A549 (cell line): ENCODE data around the gene TFF2. TPM values are rescaled to one million over a fixed set of nuclear protein-coding genes. Genes with fewer than 3 reads are reported as not detected.

Experiments
- ATAC-seq, 2 experiments: fragments of 200-7000 bp in 1 of 2; fragments of >200 bp in 1 of 2; cut with Nextera tagmentation in 1 of 2; cut with Tn5 transposase in 1 of 2; 3 replicates each; pipeline versions ENCODE4 v1.8.0 to v1.9.1; 2018 to 2020; ENCODE audit warnings: mild to moderate bottlenecking in 1 of 2, moderate library complexity in 1 of 2
- CTCF ChIA-PET: fragments of 300-600 bp; sonication (Branson Sonifier 250); formaldehyde crosslinking; extraction: SDS; loops from one replicate; lab custom pipeline; 2021; ENCODE audit warnings: antibody characterized with exemption, inconsistent platforms; lab: Yijun Ruan, JAX
- POLR2A ChIA-PET: fragments of 350-600 bp; formaldehyde crosslinking; extraction: SDS; loops from one replicate; lab custom pipeline; 2021; ENCODE audit warnings: antibody characterized with exemption, inconsistent platforms; lab: Yijun Ruan, JAX
- DNase-seq, 2 experiments: peaks; one replicate each; pipeline versions ENCODE4 v3.0.0 to v3.0.0-alpha.2; 2011 to 2016; ENCODE audit warnings: low read depth in 1 of 2, low spot score in 1 of 2
- FAIRE-seq: peaks from 2 replicates; lab custom pipeline; 2011; peaks lifted over from hg19 to GRCh38; lab: Jason Lieb, UNC
- H3K27ac ChIP-seq, 2 experiments: fragments of >200 bp; sonication (Bioruptor Twin); formaldehyde crosslinking; 3 replicates each; pipeline ENCODE4 v1.5.1; 2016 to 2017
- H3K4me1 ChIP-seq: fragments of >200 bp; sonication (Bioruptor Twin); formaldehyde crosslinking; 3 replicates; pipeline ENCODE4 v1.6.1; 2016
- H3K4me2 ChIP-seq: fragments of >200 bp; sonication (Bioruptor Twin); formaldehyde crosslinking; 3 replicates; pipeline ENCODE4 v1.6.1; 2016
- H3K4me3 ChIP-seq: fragments of >200 bp; sonication (Bioruptor Twin); formaldehyde crosslinking; 3 replicates; pipeline ENCODE4 v1.5.1; 2016
- H3K9me3 ChIP-seq: fragments of >200 bp; sonication (Bioruptor Twin); formaldehyde crosslinking; 3 replicates; pipeline ENCODE4 v1.6.1; 2016
- ATOH8 ChIP-seq: fragments of 250-450 bp; sonication (Bioruptor Pico); IDR thresholded peaks from 2 replicates; pipeline ENCODE4 v1.5.0; 2020; ENCODE audit warnings: low read depth, mild to moderate bottlenecking, moderate library complexity
- CEBPB ChIP-seq, 2 experiments: fragments of >200 bp in 1 of 2; sonication (Bioruptor Twin) in 1 of 2; formaldehyde crosslinking in 1 of 2; IDR thresholded peaks; 2 replicates each; pipeline ENCODE4 v1.6.1; 2012 to 2016
- CHD4 ChIP-seq: fragments of 200-600 bp; sonication (generic); IDR thresholded peaks from 2 replicates; pipeline ENCODE4 v1.6.1; 2016; ENCODE audit warnings: antibody characterized with exemption, mild to moderate bottlenecking, borderline replicate concordance
- EHMT2 ChIP-seq: fragments of 200-600 bp; sonication (generic); IDR thresholded peaks from 2 replicates; pipeline ENCODE4 v1.6.1; 2016; ENCODE audit warnings: antibody characterized with exemption, low read depth, mild to moderate bottlenecking, moderate library complexity
- FOSL2 ChIP-seq, 2 experiments: fragments of 450-650 bp in 1 of 2; fragments of >200 bp in 1 of 2; sonication (Bioruptor Twin) in 1 of 2; formaldehyde crosslinking; IDR thresholded peaks; 2 replicates each; pipeline versions ENCODE4 v1.5.0 to v1.6.1; 2016 to 2020; ENCODE audit warnings: mild to moderate bottlenecking in 1 of 2, moderate library complexity in 1 of 2
- FOXS1 ChIP-seq: fragments of 250-450 bp; sonication (Bioruptor Pico); IDR thresholded peaks from 2 replicates; pipeline ENCODE4 v1.5.0; 2020; ENCODE audit warnings: mild to moderate bottlenecking, moderate library complexity
- HOXB5 ChIP-seq: fragments of 250-450 bp; sonication (Bioruptor Pico); IDR thresholded peaks from 2 replicates; pipeline ENCODE4 v1.5.0; 2020; ENCODE audit warnings: mild to moderate bottlenecking, moderate library complexity
- KDM5A ChIP-seq: fragments of 200-600 bp; sonication (generic); IDR thresholded peaks from 2 replicates; pipeline ENCODE4 v1.6.1; 2016; ENCODE audit warnings: antibody characterized with exemption, mild to moderate bottlenecking
- MAZ ChIP-seq: fragments of 150-350 bp; IDR thresholded peaks from 2 replicates; pipeline ENCODE4 v1.6.1; 2014; ENCODE audit warnings: antibody characterized with exemption, low read depth, low read length, borderline replicate concordance
- MYC ChIP-seq: IDR thresholded peaks from 2 replicates; pipeline ENCODE4 v1.6.1; 2012; ENCODE audit warnings: mild to moderate bottlenecking, inconsistent platforms, low read length, improper control_type of control experiment, borderline replicate concordance
- POLR2A ChIP-seq: IDR thresholded peaks from 2 replicates; pipeline ENCODE4 v1.6.1; 2012; ENCODE audit warnings: mild to moderate bottlenecking, low read length
- RAD21 ChIP-seq, 2 experiments: fragments of >200 bp in 1 of 2; sonication (Bioruptor Twin) in 1 of 2; formaldehyde crosslinking in 1 of 2; IDR thresholded peaks in 1 of 2; conservative IDR thresholded peaks in 1 of 2; 2 replicates in 1 of 2; 3 replicates in 1 of 2; pipeline ENCODE4 v1.6.1; 2012 to 2018; ENCODE audit warnings: inconsistent platforms in 1 of 2
- TFCP2L1 ChIP-seq: fragments of 250-450 bp; sonication (Bioruptor Pico); IDR thresholded peaks from 2 replicates; pipeline ENCODE4 v1.5.0; 2021; ENCODE audit warnings: mild to moderate bottlenecking
- TP53 ChIP-seq: fragments of 250-450 bp; sonication (Bioruptor Pico); IDR thresholded peaks from 2 replicates; pipeline ENCODE4 v1.5.0; 2021; ENCODE audit warnings: mild to moderate bottlenecking, moderate library complexity
- USF2 ChIP-seq: fragments of 450-650 bp; IDR thresholded peaks from 2 replicates; pipeline ENCODE4 v1.6.1; 2014; ENCODE audit warnings: antibody characterized with exemption
- ZFP36 ChIP-seq: fragments of 450-650 bp; IDR thresholded peaks from 2 replicates; pipeline ENCODE4 v1.6.1; 2014; ENCODE audit warnings: borderline replicate concordance; ENCODE audit not compliant: partially characterized antibody
- ZSCAN20 ChIP-seq: fragments of 250-450 bp; sonication (Bioruptor Pico); IDR thresholded peaks from 2 replicates; pipeline ENCODE4 v1.8.0; 2022; ENCODE audit warnings: mild to moderate bottlenecking, moderate library complexity
- WGBS: methylation state at CpG from one replicate; pipeline ENCODE4 v1.1.6; 2017; ENCODE audit errors: missing lambda C conversion rate; 5-methylcytosine and 5-hydroxymethylcytosine counted together
- polyA plus RNA-seq, 4 experiments: library from polyadenylated mRNA; depleted of rRNA in 3 of 4; stranded (reverse); fragments of >200 nt; fragmentation: RNase III in 1 of 4; extraction: RNeasy Plus Mini Kit Qiagen cat#74134 plus additional on column Dnase treatment in 1 of 4; gene quantifications; 2 replicates in 3 of 4; 3 replicates in 1 of 4; pipeline ENCODE4 v1.2.3, GENCODE V29; 2011 to 2017
- TF ChIP-seq, protein P1 (sequence below): fragments of 200-600 bp; sonication (generic); IDR thresholded peaks from 2 replicates; pipeline ENCODE4 v1.6.1; 2016; ENCODE audit warnings: antibody characterized with exemption, mild to moderate bottlenecking, moderate library complexity
- TF ChIP-seq, protein P2 (sequence below): IDR thresholded peaks from 2 replicates; pipeline ENCODE4 v1.6.1; 2012; ENCODE audit warnings: low read depth, borderline replicate concordance
- TF ChIP-seq, protein P3 (sequence below): fragments of >200 bp; sonication (Bioruptor Twin); formaldehyde crosslinking; IDR thresholded peaks from 3 replicates; pipeline ENCODE4 v1.5.1; 2016
- TF ChIP-seq, protein P4 (sequence below): fragments of 250-450 bp; sonication (Bioruptor Pico); IDR thresholded peaks from 2 replicates; pipeline ENCODE4 v1.5.0; 2021; ENCODE audit warnings: mild to moderate bottlenecking, moderate library complexity, borderline replicate concordance

TFF2 gene
- polyA plus RNA-seq, 2 of the 4 experiments (the other 2 are of a cell fraction) = not detected

DNA sequence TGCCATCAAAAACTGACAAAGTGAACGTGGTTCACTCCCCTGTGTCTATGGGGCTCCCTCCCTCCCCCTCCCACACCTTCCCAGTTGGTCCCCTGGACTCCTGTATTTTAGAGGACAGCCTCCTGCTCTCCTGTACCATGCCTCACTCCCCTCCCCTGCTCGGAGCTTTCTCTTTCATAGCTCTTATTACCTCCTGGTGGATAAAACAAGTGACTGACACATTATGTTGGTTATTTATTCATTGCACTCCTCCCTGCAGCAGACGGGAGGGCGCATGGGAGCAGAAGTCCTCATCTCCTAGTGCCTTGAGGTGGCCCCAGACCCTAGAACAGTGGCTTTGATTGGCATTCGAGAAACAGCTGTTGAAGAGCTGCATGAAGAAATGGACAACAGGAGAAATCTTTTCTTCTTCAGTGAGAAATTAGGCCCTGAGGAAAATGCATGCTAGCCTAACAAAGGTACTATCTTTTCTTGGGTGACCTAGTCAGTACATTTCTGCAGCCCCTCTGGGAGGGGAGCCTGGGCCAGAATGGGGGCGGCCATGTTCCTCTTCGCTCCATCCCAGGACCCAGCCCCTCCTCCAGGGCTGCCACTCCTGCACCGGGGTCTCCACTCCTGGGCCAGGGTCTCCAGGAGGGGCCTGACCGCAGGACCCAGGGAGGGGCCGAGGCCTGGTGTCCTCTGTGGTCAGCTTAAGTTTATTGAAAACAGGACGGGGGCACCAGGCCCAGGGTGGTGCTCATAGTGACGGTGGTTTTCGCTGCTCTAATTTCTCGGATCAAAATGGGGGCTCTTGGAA lies 16.8 kb upstream of the TFF2 start:
- TF ChIP-seq TP53 (CRISPR knock-in tag) = no peak
- no peak for TF ChIP-seq EHMT2
- TF ChIP-seq POLR2A = no peak
- no peak for TF ChIP-seq ZFP36
- Histone ChIP-seq H3K4me1 (peaks cover 23% of the 10 kb centered on the region), H3K4me3 (no peak overlapping the region), H3K4me2 (peak overlapping the region; percentile 46; the same call in 2 of the 3 replicates), H3K9me3 (no peaks in the 10 kb centered on the region), H3K27ac (peak overlapping the region; percentile 27 to 58; a peak in 4 of 6 replicates)
- peak in 1 of 2 experiments; percentile 23; a peak in 2 of 6 replicates for ATAC-seq
- ChIA-PET CTCF (interaction anchor here (1.0 to 1.8 kb wide), 4 partner anchors 10 to 37 kb away, joined by 3 to 5 read pairs (median 4); partner anchors contain the start of gene UBASH3A), POLR2A (no interaction called here)
- WGBS = 83% methylated on average over 11 of the region's 14 CpGs
- no peak for FAIRE-seq
- DNase-seq = peak in 1 of 2 experiments; percentile 19

- peak within 1 kb of the TSS; percentile 46 for H3K4me2 ChIP-seq
- H3K4me3 ChIP-seq = no peak within 1 kb of the TSS
Observed at GRCh38 chr21:42366292-42367010, 15.7 kb upstream of the TFF2 start, which contains the start of gene TFF1. TFF1 (minus strand) TSS chr21:42366535; CDS start chr21:42366495, 40 bp downstream.

GRCh38 chr21:42365770-42366169 lies 15.0 kb upstream of the TFF2 start:
- POLR2A ChIA-PET = no interaction called here
- ATAC-seq (no peak), FAIRE-seq (no peak), DNase-seq (no peak)
- H3K27ac ChIP-seq = peak overlapping the region; percentile 27 to 58; a peak in 4 of 6 replicates
- H3K4me1 ChIP-seq = peaks cover 23% of the 10 kb centered on the region
- CTCF ChIA-PET = interaction anchor here (1.8 kb wide), 1 partner anchor 8 kb away, joined by 5 read pairs; no protein-coding TSS in a partner anchor
- 80% methylated on average over 2 of the region's 6 CpGs for WGBS
- H3K4me3 ChIP-seq = no peak overlapping the region
- H3K4me2 ChIP-seq = no peak overlapping the region; the same call in 2 of the 3 replicates
- H3K9me3 ChIP-seq = no peaks in the 10 kb centered on the region
- TF ChIP-seq CHD4 (no peak), HOXB5 (CRISPR knock-in tag) (no peak), FOXS1 (no peak), CEBPB (IDR thresholded peaks at IDR 0.05) (no peak), KDM5A (no peak), USF2 (no peak), ZSCAN20 (no peak), ATOH8 (CRISPR knock-in tag) (no peak), MAZ (no peak), TFCP2L1 (CRISPR knock-in tag) (no peak)
- TF ChIP-seq, protein P1, sequence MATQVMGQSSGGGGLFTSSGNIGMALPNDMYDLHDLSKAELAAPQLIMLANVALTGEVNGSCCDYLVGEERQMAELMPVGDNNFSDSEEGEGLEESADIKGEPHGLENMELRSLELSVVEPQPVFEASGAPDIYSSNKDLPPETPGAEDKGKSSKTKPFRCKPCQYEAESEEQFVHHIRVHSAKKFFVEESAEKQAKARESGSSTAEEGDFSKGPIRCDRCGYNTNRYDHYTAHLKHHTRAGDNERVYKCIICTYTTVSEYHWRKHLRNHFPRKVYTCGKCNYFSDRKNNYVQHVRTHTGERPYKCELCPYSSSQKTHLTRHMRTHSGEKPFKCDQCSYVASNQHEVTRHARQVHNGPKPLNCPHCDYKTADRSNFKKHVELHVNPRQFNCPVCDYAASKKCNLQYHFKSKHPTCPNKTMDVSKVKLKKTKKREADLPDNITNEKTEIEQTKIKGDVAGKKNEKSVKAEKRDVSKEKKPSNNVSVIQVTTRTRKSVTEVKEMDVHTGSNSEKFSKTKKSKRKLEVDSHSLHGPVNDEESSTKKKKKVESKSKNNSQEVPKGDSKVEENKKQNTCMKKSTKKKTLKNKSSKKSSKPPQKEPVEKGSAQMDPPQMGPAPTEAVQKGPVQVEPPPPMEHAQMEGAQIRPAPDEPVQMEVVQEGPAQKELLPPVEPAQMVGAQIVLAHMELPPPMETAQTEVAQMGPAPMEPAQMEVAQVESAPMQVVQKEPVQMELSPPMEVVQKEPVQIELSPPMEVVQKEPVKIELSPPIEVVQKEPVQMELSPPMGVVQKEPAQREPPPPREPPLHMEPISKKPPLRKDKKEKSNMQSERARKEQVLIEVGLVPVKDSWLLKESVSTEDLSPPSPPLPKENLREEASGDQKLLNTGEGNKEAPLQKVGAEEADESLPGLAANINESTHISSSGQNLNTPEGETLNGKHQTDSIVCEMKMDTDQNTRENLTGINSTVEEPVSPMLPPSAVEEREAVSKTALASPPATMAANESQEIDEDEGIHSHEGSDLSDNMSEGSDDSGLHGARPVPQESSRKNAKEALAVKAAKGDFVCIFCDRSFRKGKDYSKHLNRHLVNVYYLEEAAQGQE = no peak
- TF ChIP-seq, protein P2, sequence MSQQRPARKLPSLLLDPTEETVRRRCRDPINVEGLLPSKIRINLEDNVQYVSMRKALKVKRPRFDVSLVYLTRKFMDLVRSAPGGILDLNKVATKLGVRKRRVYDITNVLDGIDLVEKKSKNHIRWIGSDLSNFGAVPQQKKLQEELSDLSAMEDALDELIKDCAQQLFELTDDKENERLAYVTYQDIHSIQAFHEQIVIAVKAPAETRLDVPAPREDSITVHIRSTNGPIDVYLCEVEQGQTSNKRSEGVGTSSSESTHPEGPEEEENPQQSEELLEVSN = no peak
- TF ChIP-seq, protein P3, sequence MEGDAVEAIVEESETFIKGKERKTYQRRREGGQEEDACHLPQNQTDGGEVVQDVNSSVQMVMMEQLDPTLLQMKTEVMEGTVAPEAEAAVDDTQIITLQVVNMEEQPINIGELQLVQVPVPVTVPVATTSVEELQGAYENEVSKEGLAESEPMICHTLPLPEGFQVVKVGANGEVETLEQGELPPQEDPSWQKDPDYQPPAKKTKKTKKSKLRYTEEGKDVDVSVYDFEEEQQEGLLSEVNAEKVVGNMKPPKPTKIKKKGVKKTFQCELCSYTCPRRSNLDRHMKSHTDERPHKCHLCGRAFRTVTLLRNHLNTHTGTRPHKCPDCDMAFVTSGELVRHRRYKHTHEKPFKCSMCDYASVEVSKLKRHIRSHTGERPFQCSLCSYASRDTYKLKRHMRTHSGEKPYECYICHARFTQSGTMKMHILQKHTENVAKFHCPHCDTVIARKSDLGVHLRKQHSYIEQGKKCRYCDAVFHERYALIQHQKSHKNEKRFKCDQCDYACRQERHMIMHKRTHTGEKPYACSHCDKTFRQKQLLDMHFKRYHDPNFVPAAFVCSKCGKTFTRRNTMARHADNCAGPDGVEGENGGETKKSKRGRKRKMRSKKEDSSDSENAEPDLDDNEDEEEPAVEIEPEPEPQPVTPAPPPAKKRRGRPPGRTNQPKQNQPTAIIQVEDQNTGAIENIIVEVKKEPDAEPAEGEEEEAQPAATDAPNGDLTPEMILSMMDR = no peak
- TF ChIP-seq, protein P4, sequence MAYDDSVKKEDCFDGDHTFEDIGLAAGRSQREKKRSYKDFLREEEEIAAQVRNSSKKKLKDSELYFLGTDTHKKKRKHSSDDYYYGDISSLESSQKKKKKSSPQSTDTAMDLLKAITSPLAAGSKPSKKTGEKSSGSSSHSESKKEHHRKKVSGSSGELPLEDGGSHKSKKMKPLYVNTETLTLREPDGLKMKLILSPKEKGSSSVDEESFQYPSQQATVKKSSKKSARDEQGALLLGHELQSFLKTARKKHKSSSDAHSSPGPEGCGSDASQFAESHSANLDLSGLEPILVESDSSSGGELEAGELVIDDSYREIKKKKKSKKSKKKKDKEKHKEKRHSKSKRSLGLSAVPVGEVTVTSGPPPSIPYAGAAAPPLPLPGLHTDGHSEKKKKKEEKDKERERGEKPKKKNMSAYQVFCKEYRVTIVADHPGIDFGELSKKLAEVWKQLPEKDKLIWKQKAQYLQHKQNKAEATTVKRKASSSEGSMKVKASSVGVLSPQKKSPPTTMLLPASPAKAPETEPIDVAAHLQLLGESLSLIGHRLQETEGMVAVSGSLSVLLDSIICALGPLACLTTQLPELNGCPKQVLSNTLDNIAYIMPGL (CRISPR knock-in tag) = no peak

More at GRCh38 chr21:42366292-42367010, 15.7 kb upstream of the TFF2 start, which contains the start of gene TFF1:
- H3K27ac ChIP-seq = peak within 1 kb of the TSS; percentile 27 to 58; a peak in 5 of 6 replicates
- TF ChIP-seq FOSL2 (IDR thresholded peaks at IDR 0.05) (no peak), FOSL2 (CRISPR knock-in tag; IDR thresholded peaks at IDR 0.05) (peak; percentile 67), MYC (no peak), RAD21 (conservative IDR thresholded peaks at IDR 0.05 in 1 of 2, IDR thresholded peaks at IDR 0.05 in 1 of 2) (no peak)
- TF ChIP-seq, all 56 proteins: peak for 1
- ATAC-seq (peak; percentile 85 to 86), DNase-seq (peak; percentile 41 to 85), FAIRE-seq (no peak)
- 13% methylated on average over 11 of the region's 19 CpGs for WGBS
- Histone ChIP-seq H3K9me3 (no peaks in the 10 kb centered on the region), H3K4me1 (peaks cover 23% of the 10 kb centered on the region)
- ChIA-PET POLR2A (no interaction called here), CTCF (interaction anchor here (1.0 to 1.8 kb wide), 3 partner anchors 9 to 38 kb away, joined by 3 to 5 read pairs (median 4); partner anchors contain the start of gene UBASH3A)
